Mammary epithelial cell (primary cell): ENCODE data around the gene KNSTRN.

Experiments
- EZH2 ChIP-seq: IDR thresholded peaks from 2 replicates; pipeline ENCODE4 v1.6.1; 2012; ENCODE audit warnings: low read length, inconsistent platforms, borderline replicate concordance
- TF ChIP-seq, protein P1 (sequence below), 2 donors: IDR thresholded peaks in 1 of 2; conservative IDR thresholded peaks in 1 of 2; 2 replicates each; pipeline ENCODE4 v1.5.1; 2011 to 2012; ENCODE audit warnings: inconsistent platforms in 2 of 2, low read length in 2 of 2, mild to moderate bottlenecking in 2 of 2, control low read depth in 1 of 2, low read depth in 1 of 2; ENCODE audit not compliant: insufficient read depth in 1 of 2; ENCODE audit errors: extremely low read depth in 1 of 2

DNA sequence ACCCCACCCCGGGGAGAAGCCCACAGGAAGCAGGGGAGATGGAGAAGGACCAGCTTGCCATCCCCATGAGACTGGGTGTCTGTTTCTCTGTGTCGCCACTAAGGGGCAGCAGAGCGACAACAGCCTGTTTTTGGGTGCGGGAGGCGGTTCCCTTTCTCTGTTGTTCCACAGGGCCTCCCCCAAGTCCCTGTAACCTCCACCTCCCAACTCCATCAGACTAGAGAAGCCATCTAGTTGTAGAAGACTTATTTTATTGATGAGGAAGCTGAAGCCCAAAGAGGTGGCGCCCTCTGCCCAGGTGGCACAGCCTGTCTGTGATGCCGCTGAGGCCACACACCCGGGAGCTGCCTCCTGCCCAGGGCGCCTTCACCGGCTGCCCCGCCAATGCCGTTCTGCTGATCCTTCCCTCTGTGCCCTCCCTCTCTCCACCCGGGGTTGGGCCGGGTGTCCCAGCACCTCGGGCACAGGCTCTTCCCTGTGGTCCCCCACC lies 37.8 kb upstream of the KNSTRN start:
- TF ChIP-seq, protein P1, sequence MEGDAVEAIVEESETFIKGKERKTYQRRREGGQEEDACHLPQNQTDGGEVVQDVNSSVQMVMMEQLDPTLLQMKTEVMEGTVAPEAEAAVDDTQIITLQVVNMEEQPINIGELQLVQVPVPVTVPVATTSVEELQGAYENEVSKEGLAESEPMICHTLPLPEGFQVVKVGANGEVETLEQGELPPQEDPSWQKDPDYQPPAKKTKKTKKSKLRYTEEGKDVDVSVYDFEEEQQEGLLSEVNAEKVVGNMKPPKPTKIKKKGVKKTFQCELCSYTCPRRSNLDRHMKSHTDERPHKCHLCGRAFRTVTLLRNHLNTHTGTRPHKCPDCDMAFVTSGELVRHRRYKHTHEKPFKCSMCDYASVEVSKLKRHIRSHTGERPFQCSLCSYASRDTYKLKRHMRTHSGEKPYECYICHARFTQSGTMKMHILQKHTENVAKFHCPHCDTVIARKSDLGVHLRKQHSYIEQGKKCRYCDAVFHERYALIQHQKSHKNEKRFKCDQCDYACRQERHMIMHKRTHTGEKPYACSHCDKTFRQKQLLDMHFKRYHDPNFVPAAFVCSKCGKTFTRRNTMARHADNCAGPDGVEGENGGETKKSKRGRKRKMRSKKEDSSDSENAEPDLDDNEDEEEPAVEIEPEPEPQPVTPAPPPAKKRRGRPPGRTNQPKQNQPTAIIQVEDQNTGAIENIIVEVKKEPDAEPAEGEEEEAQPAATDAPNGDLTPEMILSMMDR (conservative IDR thresholded peaks at IDR 0.05 in 1 of 2, IDR thresholded peaks at IDR 0.05 in 1 of 2; ENCODE audit: extremely low read depth in 1 of 2, insufficient read depth in 1 of 2, low read depth in 1 of 2, low read length in 2 of 2) = peak; percentile 82 to 83
- TF ChIP-seq EZH2 = no peak
